H54 (cell line): ENCODE measurements around the gene RNF166.

Experiments
- DNase-seq: peaks from one replicate; pipeline ENCODE4 v3.0.0; 2011; ENCODE audit warnings: low spot score, mixed read lengths; ENCODE audit not compliant: insufficient read length
- FAIRE-seq: peaks from 3 replicates; lab custom pipeline; 2011; peaks lifted over from hg19 to GRCh38; lab: Jason Lieb, UNC
- POLR2A ChIP-seq: IDR thresholded peaks from 2 replicates; pipeline ENCODE4 v1.6.1; 2011; ENCODE audit warnings: low read depth, mild to moderate bottlenecking, low read length

The RNF166 gene

GRCh38 chr16:88723507-88723887 lies 17.3 kb upstream of the RNF166 start:
- FAIRE-seq, result no peak
- no peak for DNase-seq
- TF ChIP-seq POLR2A, result no peak

- TF ChIP-seq POLR2A, result no peak
- FAIRE-seq, result no peak
- DNase-seq, result no peak
Measured at GRCh38 chr16:88722784-88723506, 16.7 kb upstream of the RNF166 start.

GRCh38 chr16:88721815-88722755 lies 15.9 kb upstream of the RNF166 start:
- no peak for TF ChIP-seq POLR2A
- DNase-seq (no peak), FAIRE-seq (no peak)

GRCh38 chr16:88721236-88721635 lies 15.0 kb upstream of the RNF166 start:
- FAIRE-seq (no peak), DNase-seq (no peak)
- no peak for TF ChIP-seq POLR2A

- TF ChIP-seq POLR2A, result no peak
- DNase-seq (no peak), FAIRE-seq (no peak)
Measured at GRCh38 chr16:88720396-88720970, 14.3 kb upstream of the RNF166 start.

- FAIRE-seq, result no peak
- no peak for DNase-seq
- no peak for TF ChIP-seq POLR2A
Measured at GRCh38 chr16:88719933-88720296, 13.7 kb upstream of the RNF166 start.

- no peak for TF ChIP-seq POLR2A
- FAIRE-seq (no peak), DNase-seq (no peak)
Measured at GRCh38 chr16:88719267-88719932, 13.2 kb upstream of the RNF166 start.

- DNase-seq (no peak), FAIRE-seq (no peak)
- no peak for TF ChIP-seq POLR2A
Measured at GRCh38 chr16:88718178-88718577, 12.0 kb upstream of the RNF166 start.

GRCh38 chr16:88716601-88717001 lies 10.4 kb upstream of the RNF166 start:
- FAIRE-seq (no peak), DNase-seq (no peak)
- no peak for TF ChIP-seq POLR2A

- no peak for FAIRE-seq
Measured at GRCh38 chr16:88716201-88716600, 10.0 kb upstream of the RNF166 start.

GRCh38 chr16:88715312-88716190 lies 9.3 kb upstream of the RNF166 start:
- no peak for DNase-seq
- FAIRE-seq, result no peak
- TF ChIP-seq POLR2A, result no peak

More at GRCh38 chr16:88716201-88716600, 10.0 kb upstream of the RNF166 start:
- TF ChIP-seq POLR2A, result no peak
- no peak for DNase-seq

GRCh38 chr16:88714420-88715302 lies 8.5 kb upstream of the RNF166 start:
- DNase-seq, result no peak
- no peak for TF ChIP-seq POLR2A
- no peak for FAIRE-seq
